Keratinocyte (primary cell): ENCODE measurements around the gene MAP2K2.

ENCODE experiments used
- CTCF ChIP-seq, 3 experiments: IDR thresholded peaks in 1 of 3; conservative IDR thresholded peaks in 1 of 3; optimal IDR thresholded peaks in 1 of 3; 2 replicates in 2 of 3; 3 replicates in 1 of 3; pipeline versions ENCODE3 to v1.5.1; 2011; ENCODE audit warnings: low read length in 3 of 3, mild to moderate bottlenecking in 3 of 3, moderate library complexity in 2 of 3, control low read depth in 1 of 3, inconsistent platforms in 1 of 3; ENCODE audit not compliant: insufficient read depth in 2 of 3; ENCODE audit errors: extremely low read depth in 1 of 3
- EZH2 ChIP-seq: IDR thresholded peaks from one replicate; pipeline ENCODE4 v1.6.1; 2012; ENCODE audit warnings: inconsistent platforms, mild to moderate bottlenecking, low read length, moderate library complexity

- no peak for TF ChIP-seq CTCF (optimal IDR thresholded peaks at IDR 0.05 in 1 of 3, IDR thresholded peaks at IDR 0.05 in 1 of 3, conservative IDR thresholded peaks at IDR 0.05 in 1 of 3; ENCODE audit: extremely low read depth in 1 of 3, insufficient read depth in 2 of 3, low read length in 3 of 3)
- TF ChIP-seq EZH2 = no peak
Measured at GRCh38 chr19:4064496-4065260, 59.2 kb downstream of the MAP2K2 start.
